RPMI7951 (cell line): ENCODE data around the gene ERMARD. TPM values are rescaled to one million over a fixed set of nuclear protein-coding genes. Genes with fewer than 3 reads are reported as not detected.

Source experiments
- DNase-seq: peaks from one replicate; pipeline ENCODE4 v3.0.0-alpha.2; 2012; ENCODE audit warnings: low read depth
- total RNA-seq: library from RNA; depleted of rRNA; stranded (reverse); fragments of >200 nt; shearing (Covaris generic); gene quantifications from 2 replicates; pipeline ENCODE4 v1.2.3, GENCODE V29; 2014

The ERMARD gene
- total RNA-seq, 1 experiment from 2014 or later = 15.9 TPM

DNA sequence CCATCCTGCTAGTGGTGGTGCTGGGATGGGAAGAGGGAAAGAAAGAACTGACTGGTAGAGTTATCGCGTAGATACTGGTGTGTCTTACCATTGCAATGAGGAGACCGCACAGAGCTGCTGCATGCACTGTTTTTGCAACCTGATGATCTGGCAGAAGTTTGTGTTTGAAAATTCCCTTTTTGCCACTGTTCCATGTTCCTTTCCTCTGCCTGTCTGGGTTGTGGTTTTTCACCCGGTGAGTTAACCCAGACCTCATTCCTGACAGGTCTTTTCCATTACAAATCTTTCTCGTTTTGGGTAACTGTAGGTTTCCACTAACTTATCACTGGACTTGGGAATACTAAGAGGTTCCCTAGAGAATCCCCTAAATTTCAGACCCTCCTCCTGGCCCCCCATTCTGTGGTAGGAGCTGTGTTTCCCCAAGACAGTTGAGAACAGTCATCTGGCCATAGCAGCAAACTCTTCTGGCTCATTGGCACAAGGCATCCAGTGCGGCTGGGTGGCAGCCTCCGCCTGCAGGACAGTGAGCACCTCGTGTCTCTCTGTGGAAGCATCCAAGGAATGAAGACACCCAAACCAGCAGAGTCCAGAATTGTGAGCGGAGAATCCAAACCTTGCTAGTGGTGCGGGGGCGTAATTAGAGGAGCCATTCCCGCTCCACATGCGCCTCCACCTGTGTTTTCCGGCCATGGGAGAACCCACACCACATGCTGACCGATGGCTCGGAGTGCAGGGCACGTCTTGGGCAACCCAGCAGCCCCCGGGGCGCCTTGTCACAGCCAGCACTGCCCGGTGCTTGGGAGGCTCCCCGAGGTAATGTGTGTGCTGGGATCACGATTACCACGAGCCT lies 32.8 kb downstream of the ERMARD start:
- no peak for DNase-seq

GRCh38 chr6:169784821-169785340 lies 33.5 kb downstream of the ERMARD start:
- DNase-seq = no peak

DNA sequence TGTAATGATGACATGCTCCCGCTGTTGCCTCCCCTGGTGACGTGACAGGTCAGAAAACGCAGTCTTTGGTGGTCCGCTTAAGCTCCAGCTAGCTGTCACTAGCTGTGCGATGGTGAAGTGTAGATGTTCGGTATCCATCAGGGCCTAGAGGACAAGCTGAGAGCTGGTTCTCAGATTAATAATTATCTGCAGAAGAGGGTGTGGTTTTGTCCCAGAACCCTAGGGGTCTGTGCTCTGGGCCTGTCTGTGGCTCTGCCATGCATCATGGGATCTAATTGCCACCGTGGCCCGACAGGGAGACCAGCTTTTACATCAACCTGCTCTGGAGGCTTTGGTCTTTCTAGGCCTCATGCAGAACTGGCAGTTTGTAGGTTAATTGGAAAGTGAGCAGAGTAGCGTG lies 34.1 kb downstream of the ERMARD start:
- DNase-seq = no peak

DNA sequence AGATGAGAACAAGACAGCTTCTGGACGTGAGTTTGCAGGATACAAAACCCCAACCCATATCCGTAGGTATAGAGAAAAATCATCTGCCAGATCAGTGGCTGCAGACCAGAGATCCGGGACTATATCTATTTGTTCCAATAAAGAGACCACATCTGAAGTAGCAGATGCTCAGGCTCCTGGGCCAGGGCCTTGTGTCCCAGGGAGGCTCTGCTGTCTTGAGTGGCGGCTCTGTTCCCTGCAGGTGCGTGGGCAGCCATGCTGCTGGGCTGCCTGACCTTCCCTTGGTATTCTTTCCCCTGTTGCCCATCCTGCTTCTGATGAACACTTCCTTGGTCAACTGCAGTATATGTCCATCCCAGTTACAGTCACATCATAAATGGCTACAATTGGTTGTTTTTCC lies 34.9 kb downstream of the ERMARD start:
- DNase-seq = no peak

GRCh38 chr6:169787797-169788196 lies 36.4 kb downstream of the ERMARD start:
- no peak for DNase-seq

GRCh38 chr6:169788809-169789145 lies 37.4 kb downstream of the ERMARD start:
- DNase-seq = no peak

DNA sequence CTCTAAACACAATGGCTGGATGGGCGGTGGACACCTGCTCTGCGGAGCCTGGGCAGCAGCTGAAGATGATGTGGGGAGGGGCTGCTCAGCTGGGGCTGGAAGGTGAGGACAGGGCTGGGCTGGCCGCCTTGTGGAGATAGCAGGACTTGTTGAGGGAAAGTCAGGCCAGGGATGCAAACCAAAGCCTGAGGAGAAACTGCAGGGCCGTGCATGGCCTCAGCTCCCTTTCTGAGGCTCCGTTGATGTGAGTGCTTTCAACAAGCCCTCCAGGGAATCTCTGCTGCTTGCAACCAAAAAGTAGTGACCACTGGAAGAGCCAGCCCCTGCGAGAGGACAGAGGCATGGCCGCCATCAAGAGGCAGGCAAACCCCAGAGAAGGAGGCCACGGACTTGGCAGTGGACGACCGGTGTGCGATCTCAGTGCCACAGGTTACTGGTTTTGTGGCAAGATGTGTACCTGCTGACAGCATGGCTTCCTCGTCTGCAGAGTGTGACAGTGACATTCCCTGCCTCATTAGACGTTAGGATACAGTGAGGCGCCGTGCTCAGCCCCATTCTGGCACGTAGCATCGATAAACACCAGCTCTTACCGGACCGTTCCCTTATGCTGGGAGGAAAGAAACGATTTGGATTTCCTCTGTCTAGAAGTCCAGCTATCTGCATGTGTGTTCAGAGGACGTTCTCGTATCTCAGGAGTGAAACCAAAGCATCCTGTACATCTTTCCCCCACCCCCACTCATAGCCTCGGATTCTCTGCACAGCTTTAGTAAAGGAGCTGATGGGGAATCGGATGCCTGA lies 37.9 kb downstream of the ERMARD start:
- no peak for DNase-seq

GRCh38 chr6:169789944-169790927 lies 38.8 kb downstream of the ERMARD start:
- peak; percentile 66 for DNase-seq

DNA sequence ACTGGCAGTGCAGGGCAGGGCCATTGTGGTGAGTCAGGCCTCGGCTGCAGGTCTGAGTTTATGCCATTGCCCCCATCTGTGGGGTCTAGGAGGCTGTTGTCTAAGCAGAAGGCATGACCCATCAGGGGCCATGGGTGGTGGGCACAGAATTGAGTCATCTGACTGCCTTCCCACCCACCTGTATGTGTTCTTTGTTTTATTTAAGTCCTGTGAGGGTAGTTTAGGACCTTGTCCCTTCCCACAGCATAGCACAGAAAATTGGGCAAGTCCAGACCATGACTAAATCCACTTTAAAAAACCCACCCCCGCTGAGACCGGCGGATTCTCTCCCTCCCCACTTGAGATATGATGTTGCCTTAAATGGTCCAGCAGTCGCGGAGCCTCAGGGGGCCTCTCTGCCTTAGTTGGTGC lies 40.3 kb downstream of the ERMARD start:
- no peak for DNase-seq

- no peak for DNase-seq
These were observed 41.0 kb downstream of the ERMARD start for GRCh38 chr6:169792306-169793015.

GRCh38 chr6:169793408-169793807 lies 42.0 kb downstream of the ERMARD start:
- DNase-seq = no peak

DNA sequence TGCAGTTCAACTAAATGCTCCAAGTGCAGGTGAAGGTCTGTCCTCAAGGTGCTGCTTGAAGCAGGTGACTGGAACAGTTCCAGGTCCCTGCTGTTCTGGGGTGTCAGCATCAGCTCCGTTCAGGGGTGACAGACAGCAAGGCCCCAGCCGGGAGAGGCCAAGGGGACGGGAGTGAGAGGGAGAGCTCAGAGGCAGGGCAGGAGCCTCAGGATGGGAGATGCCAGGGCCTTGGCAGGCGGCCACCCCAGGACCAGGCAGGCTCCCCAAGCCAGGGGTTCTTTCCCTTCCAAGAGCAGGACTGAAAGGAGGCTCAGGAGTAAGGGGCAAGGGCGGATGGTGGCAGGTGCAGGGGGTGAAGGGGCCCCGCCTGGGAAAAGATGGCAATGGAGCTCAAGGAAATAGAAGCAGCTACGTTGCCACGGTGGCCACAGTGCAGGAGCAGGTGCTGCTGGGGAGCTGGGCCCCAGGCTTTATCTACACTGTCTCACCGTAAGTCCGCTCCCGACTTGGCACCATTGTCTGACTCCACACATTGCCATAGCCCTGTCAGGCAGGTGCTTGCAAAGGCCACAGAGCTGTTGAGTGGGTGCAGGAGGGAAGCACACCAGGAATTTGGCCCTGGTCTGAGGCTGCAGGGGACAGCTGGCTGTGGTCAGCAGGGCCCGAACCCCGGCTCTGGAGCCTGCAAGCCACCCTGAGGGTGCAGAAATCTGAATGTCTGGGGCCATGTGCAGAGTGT lies 43.1 kb downstream of the ERMARD start:
- DNase-seq = no peak

DNA sequence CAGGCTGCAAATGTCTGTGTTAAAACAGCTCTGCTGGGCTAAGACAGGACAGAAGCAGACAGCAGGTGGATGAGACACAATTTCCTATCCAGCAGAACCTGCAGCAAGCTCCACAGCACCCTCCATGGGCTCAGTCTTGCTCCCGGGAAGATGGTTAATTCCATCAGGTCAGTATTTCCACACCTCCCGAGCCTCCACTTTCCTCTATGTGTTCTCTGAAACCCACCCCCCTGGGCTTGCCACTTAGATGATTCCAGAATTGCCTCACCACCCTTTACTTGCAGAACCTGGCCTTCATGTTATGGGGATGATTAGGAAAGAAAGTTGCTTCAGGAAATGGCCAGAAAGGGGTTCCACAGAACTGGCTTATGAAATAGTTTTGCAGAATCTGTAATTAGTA lies 43.8 kb downstream of the ERMARD start:
- no peak for DNase-seq

- no peak for DNase-seq
These were observed 47.5 kb downstream of the ERMARD start for GRCh38 chr6:169798764-169799473.

GRCh38 chr6:169799474-169799926 lies 48.1 kb downstream of the ERMARD start:
- no peak for DNase-seq

DNA sequence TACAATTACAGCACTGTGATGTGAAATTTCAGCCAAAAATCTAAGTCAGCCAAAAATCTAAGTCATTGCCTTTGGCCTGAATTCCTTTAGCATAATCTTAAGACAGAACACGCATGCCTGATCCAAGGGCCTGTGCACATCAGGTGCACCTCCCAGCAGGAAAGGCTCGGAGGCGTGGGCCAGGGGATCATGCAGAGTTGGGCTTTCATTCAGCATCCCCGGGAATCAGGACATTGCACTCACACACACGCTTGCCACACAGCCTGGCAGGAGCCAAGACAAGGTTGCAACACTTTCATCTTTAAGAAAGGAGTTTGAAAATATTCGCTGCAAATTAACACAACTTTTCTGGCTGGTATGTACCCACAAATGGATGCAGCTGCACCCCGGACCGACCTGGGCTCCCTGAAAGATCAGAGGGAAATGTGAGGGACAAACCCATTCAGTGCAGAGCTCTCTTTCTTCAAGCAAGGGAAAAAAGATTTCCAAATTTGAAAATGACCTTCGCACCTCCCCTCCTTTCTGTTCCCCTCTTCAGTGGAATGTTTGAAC lies 48.8 kb downstream of the ERMARD start:
- no peak for DNase-seq

- DNase-seq = peak; percentile 82
These were observed 49.4 kb downstream of the ERMARD start for GRCh38 chr6:169800668-169801395.

DNA sequence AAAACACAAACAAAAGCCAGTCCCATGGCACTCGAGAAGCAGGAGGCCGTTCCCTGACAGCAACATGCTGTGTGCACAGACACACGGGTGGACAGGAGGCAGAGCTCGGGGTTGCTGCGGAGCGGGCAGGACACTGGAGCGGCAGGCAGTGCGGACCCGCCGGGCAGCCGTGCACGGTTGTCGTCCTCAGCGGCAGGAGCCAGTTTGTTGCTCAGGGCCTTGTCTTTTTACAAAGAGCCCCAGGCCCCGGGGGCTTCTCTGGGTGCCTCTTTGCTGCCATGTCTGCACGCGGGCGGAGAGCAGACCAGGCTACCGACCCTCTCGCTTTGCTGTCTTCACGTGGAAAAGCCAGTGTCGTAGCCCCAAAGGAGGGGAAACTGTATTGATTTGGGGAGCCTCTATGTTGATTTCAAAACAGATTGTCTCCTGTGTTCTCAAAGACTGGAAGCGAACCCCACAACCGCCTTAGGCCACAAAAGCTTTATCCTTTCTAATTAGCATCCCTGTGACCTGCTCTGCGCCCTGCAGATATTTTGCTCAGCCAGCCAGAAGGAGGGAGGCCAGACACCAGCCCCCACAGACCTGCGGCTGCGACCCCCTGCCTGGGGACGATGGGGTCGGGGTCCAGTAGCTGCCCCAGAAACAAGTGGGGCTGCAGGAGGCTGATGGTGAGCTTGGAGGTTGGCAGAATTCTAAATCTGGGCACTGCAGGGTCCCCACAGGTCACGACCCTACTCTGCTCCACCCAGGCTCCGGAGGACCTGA lies 50.2 kb downstream of the ERMARD start:
- DNase-seq = no peak
